Stimulated activated naive CD4-positive, alpha-beta T cell (primary cell): Measurements from ENCODE around the gene MTMR11.

Experiments used
- DNase-seq, 6 experiments: peaks; one replicate each; lab custom pipeline; 2025; lab: John Stamatoyannopoulos, UW

MTMR11 gene

DNA sequence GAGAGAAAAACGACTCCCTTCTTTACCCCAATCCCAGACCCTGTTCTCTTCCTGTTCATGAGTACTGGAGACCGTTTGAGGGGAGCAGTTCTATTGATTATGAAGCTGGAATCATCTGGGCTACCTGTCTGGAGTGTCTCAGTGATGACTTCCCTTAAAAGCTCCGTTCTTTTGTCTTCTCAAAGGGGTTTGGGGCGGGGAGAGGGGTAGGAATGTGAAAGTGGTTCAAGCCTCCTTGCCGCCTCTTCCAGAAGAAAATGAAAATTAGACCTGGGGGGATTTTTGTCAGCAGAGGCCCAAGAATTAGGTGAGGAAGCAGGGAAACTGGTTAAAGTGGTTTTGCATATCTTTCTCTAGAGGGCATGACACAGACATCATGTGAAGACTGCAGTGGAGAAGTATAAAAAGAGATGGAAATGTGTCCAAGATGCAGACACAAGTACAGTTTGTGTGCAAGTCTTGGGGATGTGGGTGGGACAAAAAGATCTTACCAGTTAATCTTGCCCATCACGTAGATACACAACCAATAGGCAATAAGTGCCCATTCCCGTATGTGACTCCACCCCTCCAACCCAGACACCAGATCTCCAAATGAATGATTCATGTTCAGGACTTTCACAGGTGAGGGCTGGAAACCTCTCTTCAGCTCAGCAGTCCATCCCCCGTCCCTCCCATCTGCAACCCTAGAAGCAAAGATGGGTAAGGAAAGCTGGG is 470 bp upstream of the MTMR11 start:
- no peak for DNase-seq

DNA sequence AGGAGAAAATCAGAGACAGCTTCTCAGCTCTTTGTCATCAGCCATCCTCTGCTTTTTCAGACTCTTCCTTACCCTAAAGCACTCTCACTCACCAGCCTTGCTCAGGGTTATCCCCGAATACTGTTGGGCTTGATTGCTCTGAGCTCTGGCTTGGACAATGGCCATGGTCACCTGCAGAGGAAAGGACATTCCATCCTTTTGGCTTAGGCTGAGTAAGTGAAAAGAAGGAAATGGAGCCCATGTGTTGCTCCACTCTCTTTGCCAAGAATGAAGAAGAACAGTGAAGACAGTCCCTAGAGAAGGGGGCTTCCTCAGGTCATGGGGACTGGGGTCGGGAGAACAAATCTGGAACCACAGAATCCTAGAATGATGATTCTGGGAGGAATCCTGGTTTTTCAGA is 2.3 kb downstream of the MTMR11 start:
- DNase-seq, result no peak

DNA sequence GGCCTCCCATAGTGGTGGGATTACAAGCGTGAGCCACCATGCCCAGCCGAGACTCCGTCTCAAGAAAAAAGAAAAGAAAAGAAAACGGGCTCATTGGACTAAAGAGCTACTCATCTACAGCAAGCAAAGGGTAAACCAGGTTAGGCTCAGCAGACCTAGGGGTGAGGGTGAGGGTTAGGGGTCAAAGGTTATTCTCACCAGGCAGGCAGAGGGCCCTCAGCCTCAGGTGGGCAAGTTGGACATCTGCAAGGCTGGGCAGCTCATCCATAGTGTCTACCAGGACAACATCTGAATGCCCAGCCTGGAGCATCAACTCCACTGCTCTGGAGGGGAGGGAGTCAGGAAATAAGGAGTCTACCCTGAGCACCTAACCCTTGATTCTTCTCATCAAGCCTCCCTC is 3.5 kb downstream of the MTMR11 start:
- no peak for DNase-seq

DNA sequence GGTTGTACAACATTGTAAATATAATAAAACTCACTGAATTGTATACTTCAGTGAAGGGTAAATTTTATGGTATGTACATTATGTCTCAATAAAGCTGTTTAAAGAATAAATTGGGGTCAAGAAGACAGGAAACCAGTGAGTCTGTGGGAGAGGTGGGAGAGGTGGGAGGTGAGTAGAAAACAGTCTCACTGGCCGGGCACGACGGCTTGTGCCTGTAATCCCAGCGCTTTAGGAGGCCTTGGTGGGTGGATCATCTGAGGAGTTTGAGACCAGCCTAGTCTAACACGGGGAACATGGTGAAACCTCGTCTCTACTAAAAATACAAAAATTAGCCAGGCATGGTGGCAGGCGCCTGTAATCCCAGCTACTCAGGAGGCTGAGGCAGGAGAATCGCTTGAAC is 4.2 kb downstream of the MTMR11 start:
- no peak for DNase-seq

DNA sequence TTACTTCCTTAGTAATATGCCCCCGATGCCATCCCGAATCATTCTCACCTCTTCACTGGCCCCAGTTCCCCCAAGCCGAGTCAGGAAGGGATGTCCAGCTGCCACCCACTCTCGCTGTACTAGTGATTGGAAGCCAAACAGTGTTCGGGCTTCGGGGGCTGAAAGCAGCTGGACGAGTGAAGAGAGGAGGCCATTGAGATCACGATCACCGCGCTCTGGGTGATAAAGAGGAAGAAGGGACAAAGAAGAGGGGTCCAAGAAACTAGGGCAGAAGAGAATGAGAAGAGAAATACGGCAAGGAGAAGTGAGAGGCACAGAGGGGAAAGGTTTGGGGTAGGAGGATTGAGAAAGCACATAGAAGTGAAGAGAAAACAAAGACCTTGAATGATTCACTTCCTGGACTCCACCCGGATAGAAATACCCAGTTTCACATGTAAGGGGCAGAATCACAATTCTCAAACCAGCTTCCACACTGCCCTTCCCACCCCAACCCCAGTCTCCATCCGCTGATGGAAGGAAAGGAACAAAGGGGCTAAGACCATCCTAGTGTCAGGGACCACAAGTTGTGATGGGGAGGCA is 5.4 kb downstream of the MTMR11 start:
- DNase-seq, result no peak

DNA sequence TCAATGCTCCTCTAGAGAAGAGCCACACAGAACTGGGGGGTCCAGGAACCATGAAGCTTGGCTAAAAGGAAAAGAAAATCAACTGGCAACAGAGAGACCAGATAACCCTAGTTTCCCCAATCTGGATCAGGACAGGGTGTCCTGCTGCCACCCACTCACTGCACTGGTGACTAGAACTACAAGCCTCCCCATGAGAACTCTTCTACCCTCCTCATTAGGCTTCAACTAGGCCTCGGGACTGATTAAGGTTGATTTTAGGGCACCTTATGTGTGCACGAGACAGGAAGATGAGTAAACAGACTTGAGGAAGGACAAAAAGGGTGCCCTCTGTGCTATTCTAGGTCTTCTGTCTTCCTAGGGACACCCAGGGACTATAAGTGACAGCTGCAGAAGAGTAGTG is 6.8 kb downstream of the MTMR11 start:
- no peak for DNase-seq

DNA sequence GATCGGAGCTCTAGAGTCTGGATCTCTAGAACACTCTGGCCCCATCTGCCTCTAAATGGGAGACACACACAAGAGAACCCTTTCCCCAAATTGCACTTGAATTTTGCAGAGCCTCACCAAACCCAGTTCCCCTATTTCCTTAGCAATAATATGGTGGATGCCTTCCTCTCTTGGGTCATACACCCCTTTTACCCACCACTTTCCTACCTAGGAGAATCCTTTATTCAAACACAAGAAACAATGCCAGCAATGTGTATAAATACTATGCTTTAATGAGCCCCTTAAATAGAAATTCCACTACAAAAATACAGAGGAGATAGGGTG is 8.3 kb downstream of the MTMR11 start:
- DNase-seq, result no peak

DNA sequence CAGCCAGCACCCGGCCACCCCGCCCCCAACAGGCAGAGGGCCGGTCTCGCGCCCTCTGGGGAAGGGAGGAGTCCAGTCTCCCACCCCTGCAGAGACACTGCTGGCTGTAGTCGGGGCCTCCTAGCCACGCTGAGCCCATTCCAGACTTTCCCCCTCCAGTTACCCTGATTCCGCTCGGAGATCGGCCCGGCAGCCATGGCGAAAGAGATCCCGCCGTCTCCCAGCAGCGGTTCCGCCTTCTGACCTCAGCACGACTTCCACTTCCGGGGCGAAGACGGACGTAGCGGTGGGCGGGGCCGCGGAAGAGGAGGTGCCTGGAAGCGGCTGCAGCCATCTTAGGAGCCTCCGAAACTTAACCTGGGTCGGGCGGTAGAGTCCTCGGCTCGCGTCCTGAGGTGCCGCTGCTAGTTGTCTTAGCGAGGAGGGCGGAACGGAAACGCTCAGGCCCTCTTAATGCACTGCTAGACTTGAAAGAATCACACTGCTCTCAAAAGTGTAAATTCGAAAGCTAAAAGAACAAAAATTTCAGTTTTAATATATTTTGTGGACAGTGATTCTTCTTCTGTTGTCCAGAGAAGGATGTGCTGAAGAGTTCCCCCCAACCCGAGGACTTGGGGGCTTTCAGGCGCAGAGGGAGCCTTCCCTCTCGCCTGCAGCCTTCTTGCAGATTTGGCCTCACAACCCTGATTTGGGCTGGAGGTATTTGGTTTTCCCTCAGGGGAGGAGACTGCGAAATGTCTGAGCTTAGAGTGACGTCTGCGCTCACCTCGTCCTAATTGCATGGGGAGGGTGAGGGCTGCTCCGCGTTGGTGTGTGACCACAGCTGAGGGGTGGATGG is 8.9 kb downstream of the MTMR11 start, which contains the start of gene SF3B4:
Gene SF3B4, minus strand, starts transcription at position 241 of the 838 bp plus-strand sequence. Its CDS starts 44 bp downstream, at position 197.
- peak; percentile 90 to 94 (median 92) for DNase-seq

DNA sequence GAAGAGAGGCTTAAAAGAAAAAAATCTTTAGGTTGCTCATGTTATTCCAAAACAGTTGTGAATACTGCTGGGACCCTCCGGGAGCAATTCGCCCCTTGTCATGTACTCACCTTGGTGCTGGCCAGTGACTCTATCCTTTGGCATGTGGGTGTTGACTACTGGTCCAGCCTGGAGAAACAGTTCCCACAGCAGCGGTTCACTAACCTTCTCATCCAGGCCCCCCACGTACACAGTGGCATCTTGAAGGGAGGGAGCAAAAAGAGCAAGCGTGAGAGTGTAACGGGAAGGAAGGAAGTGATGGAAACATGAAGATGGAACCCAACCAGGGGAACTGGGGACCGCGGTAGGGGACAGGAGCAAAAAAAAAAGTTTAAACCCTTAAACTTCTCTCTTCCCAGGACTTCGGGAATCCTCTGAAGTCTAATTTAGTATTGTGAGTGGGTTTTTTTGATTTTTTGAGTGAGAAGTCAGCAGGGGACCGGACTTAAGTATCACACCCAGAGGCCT is 9.6 kb downstream of the MTMR11 start:
- DNase-seq, result no peak

DNA sequence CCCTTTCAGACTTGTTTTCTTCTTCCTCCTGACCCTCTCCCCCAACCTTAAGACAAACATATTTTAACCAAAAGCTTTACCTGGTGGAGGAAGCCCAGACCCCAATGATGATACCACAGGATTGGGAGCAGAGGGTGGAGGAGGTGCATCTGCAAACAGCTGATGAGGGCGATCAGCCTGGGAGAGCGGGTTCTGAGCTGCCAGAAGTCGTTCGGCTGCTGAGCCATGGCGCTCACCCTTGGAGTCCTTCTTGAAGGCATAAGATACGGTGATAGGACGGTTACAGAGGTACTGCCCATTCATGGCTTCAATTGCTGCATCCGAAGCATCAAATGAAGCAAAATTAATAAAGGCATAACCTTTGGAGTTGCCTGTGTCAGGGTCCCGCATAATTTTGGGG is 10.4 kb downstream of the MTMR11 start:
- DNase-seq, result no peak

DNA sequence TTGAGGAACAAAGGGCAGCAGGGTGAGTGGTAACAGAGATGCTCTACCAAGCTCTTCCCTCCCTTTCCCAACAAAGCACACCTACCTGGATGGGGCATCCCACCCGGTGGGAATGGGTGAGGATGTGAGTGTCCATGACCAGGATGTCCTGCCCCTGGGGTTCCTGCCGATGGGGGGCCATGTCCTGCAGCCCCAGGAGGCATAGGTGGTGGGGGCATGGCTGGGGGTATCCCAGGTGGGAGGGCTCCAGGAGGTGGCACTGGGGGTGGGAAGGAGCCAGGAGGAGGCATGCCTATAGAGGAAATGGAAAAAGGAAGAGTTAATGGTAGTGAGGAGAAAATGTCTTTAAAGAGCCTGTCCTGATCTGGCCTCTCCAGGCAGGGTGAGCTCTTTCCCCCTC is 10.9 kb downstream of the MTMR11 start:
- no peak for DNase-seq

DNA sequence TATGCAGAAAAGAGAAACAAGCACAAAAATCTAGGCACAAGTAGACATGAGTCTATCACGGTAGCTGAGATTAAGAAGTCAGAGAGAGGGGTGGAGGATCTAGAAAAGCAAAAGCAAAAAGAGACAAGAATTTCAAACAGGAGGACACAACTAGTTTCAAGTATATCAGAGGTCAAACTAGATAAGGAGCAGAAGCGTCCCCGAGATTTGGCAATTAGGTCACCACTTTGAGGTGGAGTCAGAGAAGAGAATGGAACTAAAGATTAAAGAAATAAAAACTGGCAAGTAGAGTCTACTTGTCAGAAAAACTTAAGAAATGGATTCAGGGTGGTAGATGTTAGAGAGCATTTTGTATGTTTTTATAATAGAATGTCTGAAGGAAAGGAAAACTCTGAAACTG is 11.3 kb downstream of the MTMR11 start:
- no peak for DNase-seq

DNA sequence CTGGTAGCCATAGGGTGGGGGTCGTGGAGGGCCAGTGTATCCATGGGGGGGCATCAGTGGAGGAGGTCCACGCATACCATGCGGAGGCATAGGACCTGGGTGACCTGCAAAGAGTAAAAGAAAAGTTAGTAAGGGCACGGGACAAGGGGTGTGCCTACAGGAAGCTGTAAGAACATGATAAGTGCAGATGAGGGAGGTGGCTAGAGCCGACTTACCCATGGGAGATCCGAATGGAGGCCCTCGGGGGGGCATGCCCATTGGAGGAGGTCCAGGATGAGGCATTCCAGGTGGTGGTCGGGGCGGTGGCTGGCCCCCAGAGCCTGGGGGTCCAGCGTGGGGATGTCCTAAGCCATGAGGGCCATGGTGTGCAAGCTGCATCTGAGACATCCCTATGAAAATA is 13.1 kb downstream of the MTMR11 start:
- DNase-seq, result no peak

DNA sequence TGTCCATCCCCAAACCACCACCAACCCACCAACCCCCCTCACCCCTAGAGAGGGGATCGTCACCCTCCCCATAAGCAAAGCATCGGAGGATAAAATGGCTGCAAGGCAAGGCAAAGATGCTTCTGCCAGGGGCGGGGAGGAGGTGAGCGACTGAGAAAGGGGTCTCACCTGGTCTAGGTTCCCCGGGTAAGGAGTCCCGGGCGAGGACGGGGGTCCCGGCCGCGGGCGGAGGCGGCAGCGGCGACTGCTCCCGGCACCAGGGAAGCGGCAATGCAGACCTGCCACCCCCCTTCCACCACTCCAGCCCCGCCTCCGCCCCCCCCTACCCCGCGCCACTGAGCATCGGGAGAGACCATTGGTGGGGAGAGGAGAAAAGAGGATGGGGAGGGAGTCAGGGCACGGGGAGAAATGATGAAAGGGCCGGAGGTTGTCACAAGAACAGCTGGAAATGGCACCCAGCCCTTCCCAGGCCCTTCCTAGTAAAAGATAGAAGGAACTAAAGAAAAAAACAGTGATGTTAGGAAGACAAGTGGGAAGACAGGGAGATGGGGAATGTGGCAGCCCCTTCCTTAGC is 19.0 kb downstream of the MTMR11 start, which contains the start of gene SV2A:
Gene SV2A, minus strand, starts transcription at position 274 of the 574 bp plus-strand sequence. CDS start 4,004 bp downstream, outside the sequence.
- peak; percentile 7 to 54 (median 44) for DNase-seq

DNA sequence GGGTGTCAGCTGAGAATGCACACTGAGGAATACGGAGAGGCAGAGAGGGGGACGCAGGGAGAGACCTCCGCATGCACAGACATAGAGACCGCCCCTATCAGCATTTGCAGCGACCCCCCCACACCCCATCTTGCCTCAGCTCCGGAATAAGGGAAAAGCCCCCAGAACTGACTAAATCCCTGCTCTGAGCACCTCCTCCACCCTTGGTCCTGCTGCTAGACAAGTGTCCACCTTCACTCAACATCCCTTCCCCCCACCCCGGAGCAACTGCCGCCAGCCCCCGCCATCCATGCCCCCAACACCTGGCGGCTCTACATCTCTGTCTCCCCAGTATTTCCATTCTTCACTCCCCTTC is 19.8 kb downstream of the MTMR11 start:
- DNase-seq, result no peak

DNA sequence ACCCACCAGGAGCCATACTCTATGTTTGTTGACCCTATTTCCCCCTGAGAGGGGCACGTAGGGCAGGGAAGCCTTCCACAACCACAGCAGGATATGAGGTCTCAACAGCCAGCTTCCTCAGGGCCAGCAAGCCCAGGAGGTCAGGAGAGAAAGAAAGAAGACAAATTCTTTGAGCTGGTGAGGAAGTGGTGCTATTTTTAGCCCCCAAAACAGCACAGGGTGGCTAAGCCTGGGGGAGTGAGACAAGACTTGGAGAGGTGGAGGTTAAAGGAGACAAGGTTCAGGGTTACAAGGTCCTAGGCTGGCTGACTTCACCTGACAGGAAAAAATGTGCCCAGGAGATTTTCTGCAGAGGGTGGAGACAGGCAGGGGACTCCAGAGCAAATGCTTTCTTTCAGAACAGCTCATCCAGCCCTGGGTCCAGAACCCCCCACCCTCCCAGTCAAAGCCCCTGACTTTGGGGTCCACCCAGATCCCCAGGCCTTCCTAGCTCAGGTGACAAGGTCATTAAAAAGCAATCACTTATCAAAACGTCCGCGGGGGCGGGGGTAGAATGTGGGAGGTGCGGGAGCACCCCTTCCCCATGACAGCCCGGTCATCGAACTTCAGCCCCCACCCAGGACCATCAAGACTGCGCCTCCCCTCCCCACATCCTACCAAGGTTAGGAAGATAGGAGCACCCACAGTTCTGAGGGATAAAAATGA is 20.3 kb downstream of the MTMR11 start:
- peak in 1 of 6 experiments; percentile 10 for DNase-seq

DNA sequence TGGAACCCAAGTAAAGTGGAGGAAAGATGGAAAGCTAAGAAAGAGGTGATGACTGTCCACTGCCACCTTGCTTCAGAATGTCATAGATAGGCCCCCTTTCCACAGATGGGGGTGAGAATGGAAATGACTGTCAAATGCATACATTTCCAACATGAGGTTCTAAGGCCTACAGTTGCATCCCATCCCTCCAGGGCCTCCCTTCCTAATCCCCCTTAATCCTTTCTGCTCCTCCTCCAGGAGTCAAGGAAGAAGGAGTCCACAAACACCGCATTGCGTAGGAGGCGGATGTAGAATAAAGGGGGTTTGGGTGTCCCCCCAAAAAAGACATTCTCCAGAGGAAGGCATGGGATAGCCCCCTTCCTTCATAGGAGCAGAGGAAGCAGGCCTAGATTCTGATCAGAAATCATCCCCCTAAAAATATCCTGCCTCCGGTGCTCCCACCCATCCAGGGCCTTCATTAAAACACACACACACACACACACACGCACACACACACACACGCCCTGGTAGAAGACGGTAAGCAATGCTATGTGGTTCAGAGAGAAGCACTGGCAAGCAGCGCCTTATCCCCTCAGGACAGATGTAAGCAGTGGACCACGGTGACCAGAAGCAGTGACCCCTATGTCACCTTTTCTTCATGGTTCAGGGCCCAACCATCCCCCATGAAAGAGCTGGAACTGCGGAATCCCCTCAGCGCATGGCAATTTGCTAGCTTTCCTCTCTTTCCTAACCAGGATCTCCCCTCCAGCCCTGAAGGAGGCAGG is 21.1 kb downstream of the MTMR11 start:
- DNase-seq, result no peak

DNA sequence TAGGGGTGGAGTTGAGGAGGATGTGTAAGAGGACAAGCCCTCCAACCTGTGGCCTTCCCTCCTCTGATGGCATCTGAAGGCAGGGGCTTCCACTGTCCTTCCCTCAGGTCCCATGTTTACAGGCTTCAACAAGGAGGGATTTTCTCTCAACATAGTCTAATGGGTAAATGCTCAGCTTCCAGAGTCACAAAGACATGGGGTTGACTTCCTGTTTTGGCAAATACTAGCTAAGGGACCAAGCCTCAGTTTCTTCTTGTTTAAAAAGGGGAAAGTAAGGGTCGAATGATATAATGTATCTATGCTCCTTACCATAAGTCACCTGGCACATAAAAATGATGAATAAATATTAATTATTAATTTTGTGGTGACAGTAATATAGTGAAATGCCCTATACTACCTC is 22.1 kb downstream of the MTMR11 start:
- no peak for DNase-seq

DNA sequence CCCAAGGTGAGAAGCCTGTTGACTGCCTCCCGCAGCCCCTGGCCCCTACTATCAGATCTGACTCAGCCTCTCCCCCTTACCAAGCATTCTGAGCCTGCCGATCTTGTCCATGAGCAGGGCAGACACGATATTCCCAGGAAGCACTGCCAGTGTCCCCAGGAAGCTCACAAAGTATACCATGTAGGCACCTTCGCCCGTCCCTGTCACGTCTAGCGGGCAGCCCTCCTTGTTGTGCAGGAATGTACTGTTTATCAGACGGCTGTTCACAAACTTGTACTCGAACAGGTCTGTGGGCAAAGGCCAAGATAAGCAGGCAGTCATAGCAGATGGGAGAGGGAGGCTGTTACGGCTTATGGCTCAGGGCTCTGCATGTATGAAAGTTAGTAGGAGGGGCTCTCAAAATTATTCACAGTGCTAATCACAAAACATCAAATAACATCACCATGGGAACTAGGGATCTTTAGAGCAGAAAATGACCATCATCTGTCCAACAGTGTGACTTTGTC is 30.1 kb downstream of the MTMR11 start:
- DNase-seq, result no peak

DNA sequence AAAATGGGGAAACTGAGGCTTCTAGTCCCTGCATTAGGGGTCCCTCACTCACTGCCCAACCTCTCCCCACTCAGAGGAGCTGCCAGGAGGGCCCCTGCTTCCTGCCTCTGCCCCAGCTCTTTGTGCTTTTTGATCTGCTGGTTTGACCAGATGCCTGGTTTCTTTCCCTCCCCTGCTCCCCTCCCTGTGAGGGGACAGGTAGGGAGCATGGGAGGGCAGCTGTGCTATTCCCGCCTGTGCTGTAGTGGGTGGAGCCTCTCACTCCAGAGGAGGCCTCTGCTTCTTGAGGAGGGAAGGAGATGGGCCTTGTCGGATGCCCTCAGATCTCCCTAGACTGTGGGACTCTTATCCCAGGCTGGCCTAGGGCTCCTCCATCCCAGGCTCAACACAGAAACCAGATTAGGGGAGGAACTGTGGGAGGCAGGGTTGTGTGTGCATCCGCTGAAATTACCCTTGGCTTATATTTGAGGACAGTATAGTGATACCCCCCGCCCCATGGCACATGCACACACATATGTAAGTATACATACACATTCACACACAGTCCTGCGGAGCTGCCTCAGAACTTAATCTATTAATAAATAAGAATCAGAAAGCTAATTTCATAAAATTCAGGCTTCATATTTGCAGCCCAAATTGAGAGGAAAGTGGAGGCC is 32.7 kb downstream of the MTMR11 start:
- no peak for DNase-seq
